ENCODE results near the gene ABCA3.

The ABCA3 gene

GRCh38 chr16:2229091-2229490 lies 111.4 kb downstream of the ABCA3 start:
- no peak for TF ChIP-seq REST (IDR thresholded peaks at IDR 0.05; ENCODE audit: insufficient read depth in 1 of 2, low read depth in 2 of 2, low read length in 2 of 2)
- no peak for TF ChIP-seq SIN3A (IDR thresholded peaks at IDR 0.05; ENCODE audit: borderline replicate concordance, insufficient read depth, low read length)
- no peak for TF ChIP-seq FOXP2 (optimal IDR thresholded peaks at IDR 0.05; ENCODE audit: borderline replicate concordance, extremely low read depth, extremely low read length, insufficient read depth)
- TF ChIP-seq POLR2AphosphoS5 (IDR thresholded peaks at IDR 0.05; ENCODE audit: low read depth, low read length): no peak
- no peak for TF ChIP-seq TAF1 (IDR thresholded peaks at IDR 0.05; ENCODE audit: borderline replicate concordance, insufficient read depth, low read length)

GRCh38 chr16:2228161-2228824 lies 112.2 kb downstream of the ABCA3 start:
- TF ChIP-seq FOXP2 (optimal IDR thresholded peaks at IDR 0.05; ENCODE audit: borderline replicate concordance, extremely low read depth, extremely low read length, insufficient read depth) (no peak), REST (IDR thresholded peaks at IDR 0.05; ENCODE audit: insufficient read depth in 1 of 2, low read depth in 2 of 2, low read length in 2 of 2) (no peak), SIN3A (IDR thresholded peaks at IDR 0.05; ENCODE audit: borderline replicate concordance, insufficient read depth, low read length) (no peak), TAF1 (IDR thresholded peaks at IDR 0.05; ENCODE audit: borderline replicate concordance, insufficient read depth, low read length) (no peak), POLR2AphosphoS5 (IDR thresholded peaks at IDR 0.05; ENCODE audit: low read depth, low read length) (no peak)

GRCh38 chr16:2226918-2227317 lies 113.6 kb downstream of the ABCA3 start:
- TF ChIP-seq SIN3A (IDR thresholded peaks at IDR 0.05; ENCODE audit: borderline replicate concordance, insufficient read depth, low read length) (no peak), POLR2AphosphoS5 (IDR thresholded peaks at IDR 0.05; ENCODE audit: low read depth, low read length) (no peak), FOXP2 (optimal IDR thresholded peaks at IDR 0.05; ENCODE audit: borderline replicate concordance, extremely low read depth, extremely low read length, insufficient read depth) (no peak), TAF1 (IDR thresholded peaks at IDR 0.05; ENCODE audit: borderline replicate concordance, insufficient read depth, low read length) (no peak), REST (IDR thresholded peaks at IDR 0.05; ENCODE audit: insufficient read depth in 1 of 2, low read depth in 2 of 2, low read length in 2 of 2) (no peak)

- TF ChIP-seq SIN3A (IDR thresholded peaks at IDR 0.05; ENCODE audit: borderline replicate concordance, insufficient read depth, low read length) (no peak), REST (IDR thresholded peaks at IDR 0.05; ENCODE audit: insufficient read depth in 1 of 2, low read depth in 2 of 2, low read length in 2 of 2) (no peak), POLR2AphosphoS5 (IDR thresholded peaks at IDR 0.05; ENCODE audit: low read depth, low read length) (no peak), TAF1 (IDR thresholded peaks at IDR 0.05; ENCODE audit: borderline replicate concordance, insufficient read depth, low read length) (no peak), FOXP2 (optimal IDR thresholded peaks at IDR 0.05; ENCODE audit: borderline replicate concordance, extremely low read depth, extremely low read length, insufficient read depth) (no peak)
Measured at GRCh38 chr16:2226245-2226793, 114.2 kb downstream of the ABCA3 start.
